ENCODE measurements around the gene VPS39.

VPS39 gene

DNA sequence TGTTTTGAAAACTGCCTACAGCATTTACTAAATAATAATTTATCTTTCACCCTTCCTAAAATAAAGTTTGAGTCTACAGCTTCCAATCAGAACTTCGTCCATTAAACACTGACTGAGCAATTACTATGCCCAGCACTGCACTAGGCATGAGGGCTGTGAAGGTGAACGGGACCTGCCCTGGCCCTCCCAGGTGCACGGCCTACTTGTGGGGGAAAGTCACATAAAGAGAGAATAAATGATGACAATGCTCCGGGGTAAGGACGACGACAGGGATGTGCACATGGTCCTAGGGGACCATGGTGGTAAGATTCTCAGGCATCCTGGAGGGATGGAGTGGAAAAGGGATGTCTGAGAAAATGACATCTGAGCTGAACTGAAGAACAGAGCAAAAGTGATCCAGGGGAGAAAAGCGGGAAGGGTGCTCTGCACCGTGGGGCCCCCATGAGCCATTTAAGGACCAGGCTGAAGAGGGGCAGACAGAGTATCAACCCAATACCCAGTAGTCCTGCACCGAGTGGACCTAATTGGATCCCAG, 63.2 kb downstream of the VPS39 start:
- no peak for DNase-seq (ENCODE audit: low spot score)

DNA sequence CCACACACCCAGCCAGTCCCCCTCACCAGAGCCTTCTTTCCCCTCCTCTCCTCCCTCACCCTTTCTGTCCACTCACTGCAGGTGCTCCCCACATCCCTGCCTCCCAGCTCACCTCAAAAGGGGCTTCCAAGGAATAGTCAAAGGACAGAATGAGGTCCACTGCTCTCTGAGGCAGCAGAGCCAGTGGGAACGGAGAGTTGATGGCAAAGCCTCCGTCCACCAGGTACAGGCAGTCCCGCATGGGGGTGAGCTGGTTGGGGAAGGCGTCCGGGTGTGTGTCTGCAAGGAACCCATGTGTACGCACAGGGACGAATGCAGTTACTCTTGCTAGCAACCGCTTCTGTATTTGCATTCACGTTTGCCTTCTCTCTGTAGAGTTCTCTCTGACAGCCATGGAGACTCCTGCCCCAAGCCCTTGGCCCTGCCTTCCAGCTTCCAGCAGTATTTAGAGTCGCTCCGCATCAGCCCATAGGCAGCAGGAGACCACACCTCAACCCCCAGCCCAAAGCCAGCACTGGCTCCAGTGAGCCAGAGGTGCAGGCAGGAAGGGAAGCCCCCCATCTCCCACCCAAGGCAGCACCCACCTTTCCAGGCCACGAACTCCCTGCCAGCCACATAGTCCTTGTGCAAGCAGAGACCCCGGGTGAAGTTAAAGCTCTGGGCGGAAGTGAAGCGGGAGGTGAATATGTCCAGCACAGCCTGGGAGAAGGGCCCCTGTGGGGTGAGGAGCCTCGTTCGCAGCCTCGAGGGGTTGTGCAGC, 64.1 kb downstream of the VPS39 start:
- no peak for DNase-seq (ENCODE audit: low spot score)

DNA sequence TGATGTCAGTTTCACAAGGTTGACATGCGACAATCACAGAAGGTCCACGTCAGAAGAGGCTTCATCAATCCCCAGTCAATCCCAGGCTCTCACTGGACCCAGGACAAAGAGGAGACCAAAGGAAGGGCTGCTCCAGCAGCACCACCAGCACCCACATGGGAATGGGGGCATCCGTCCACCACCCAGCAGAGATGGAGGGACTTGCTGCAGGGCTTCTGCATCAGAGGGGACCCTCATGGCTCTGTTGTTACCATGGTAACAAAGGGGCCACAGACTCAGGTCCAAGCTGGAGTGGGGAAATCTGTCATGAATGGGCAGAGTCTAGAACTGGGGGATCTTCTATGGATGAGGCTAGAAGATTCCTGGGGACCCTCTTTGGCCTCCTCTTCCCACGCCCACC, 64.7 kb downstream of the VPS39 start:
- DNase-seq (ENCODE audit: low spot score): no peak

- no peak for DNase-seq (ENCODE audit: low spot score)
Measured at GRCh38 chr15:42141795-42142667, 66.1 kb downstream of the VPS39 start.

- no peak for DNase-seq (ENCODE audit: low spot score)
Measured at GRCh38 chr15:42141246-42141645, 66.9 kb downstream of the VPS39 start.

DNA sequence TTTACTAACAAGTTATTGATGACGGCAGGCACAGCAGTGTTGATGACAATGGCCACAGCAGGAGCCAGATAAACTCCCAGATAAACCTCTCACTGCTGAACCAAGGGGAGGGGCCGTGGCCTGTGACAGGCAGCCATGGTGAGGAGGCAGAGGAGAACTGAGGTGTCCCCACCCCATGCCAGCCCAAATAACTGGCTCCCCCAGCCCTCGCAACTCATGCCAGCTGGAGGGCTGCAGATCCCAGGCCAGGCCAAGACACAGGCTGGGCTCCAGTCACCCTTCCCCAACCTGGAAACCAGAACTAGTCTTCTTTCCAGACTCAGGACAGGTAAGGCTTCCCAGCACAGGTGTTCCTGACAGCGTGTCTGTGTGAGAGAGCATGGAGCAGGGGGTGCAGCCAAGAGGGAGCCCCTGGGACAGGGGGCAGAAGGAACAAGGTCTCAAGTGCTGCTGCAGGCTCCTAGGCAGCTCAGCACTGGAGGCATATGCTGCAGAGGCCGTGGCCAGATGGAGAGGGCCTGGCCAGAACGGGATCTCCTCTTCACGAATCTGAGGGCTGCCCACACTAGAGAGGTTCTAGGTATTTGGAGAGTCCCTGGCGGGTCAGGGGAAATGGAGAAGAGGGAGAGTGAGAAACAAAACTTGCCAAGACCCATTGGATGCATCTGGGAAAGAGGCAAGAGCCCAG, 67.6 kb downstream of the VPS39 start:
- no peak for DNase-seq (ENCODE audit: low spot score)

DNA sequence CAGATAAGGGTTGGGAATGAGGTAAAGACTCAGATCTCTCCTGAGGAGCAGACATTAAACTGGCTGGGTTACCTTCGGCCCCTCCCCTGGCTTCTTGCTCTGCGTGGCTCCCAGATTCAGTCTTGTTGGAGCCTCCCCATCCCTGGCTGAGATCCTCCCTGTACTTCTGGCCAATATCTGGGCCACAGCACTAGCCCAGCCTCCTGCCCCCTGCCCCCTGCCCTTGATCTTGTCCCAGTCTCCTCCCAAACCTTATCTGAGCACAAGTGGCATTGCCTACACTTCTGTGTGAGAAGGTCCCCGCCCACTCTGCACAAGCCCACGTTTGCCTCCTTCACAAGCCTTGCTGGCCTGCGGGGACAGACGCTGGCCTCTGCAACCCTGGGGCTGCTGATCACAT, 68.5 kb downstream of the VPS39 start:
- DNase-seq (ENCODE audit: low spot score): no peak

DNA sequence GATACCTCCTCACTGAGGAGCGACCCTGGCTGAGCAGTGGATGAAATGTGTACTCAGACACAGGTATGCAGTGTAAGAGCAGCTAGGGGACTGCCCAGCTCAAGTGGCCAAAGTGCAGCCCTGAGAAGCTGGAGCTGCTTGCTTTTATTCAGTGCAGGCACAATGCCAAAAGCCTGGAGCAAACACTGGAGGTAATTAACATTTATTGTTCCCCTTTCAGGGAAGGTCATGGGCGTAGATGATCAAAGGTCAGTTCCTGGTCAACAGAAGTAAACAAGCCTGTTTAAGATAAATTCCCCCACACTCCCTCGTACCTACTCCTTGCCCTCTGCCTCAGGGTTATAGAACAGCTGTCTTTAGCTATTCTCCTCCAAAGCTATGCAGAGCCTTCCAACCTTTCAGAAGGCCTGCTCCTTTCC, 69.1 kb downstream of the VPS39 start:
- DNase-seq (ENCODE audit: low spot score): no peak

GRCh38 chr15:42138411-42138810, 69.7 kb downstream of the VPS39 start:
- no peak for DNase-seq (ENCODE audit: low spot score)

DNA sequence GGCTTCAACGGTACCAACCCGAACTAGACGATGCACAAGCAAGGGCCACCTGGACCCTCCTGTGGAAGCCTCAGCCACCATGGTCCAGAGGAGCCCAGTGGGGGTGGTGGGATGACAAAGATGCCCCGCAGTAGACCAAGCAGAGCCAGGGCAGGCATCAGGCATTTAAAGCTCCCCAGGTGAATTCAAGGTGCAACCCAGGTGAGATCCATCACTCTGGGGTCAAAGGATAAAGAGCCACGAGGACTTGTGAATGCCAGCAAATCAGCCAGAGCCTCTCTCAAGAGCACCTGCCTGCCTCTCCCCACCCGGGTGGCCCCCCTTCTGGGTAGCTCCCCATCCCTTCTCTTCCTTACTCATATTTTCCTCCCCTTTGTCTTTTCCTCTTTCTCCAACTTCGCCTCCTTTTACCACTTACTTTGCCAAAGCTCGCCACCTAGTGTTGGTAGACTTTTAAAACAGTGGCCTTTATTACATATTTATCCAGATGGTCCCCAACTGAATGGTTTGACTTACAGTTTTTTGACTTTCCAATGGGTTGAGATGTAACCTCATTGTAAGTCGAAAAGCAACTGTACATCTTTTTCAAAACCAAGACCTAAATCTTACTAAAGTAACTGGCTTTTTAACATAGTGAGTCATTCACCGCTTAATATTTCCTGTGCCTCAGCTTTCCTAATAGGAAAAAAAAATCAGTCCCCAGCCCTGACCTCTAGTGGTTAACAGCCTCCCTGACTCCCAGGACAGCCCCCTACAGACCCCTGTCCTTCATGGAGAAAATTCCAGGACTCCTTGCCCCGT, 70.4 kb downstream of the VPS39 start:
- DNase-seq (ENCODE audit: low spot score): peak; percentile 54

- DNase-seq (ENCODE audit: low spot score): no peak
Measured at GRCh38 chr15:42136513-42136912, 71.6 kb downstream of the VPS39 start.

- DNase-seq (ENCODE audit: low spot score): no peak
Measured at GRCh38 chr15:42135351-42135750, 72.8 kb downstream of the VPS39 start.

DNA sequence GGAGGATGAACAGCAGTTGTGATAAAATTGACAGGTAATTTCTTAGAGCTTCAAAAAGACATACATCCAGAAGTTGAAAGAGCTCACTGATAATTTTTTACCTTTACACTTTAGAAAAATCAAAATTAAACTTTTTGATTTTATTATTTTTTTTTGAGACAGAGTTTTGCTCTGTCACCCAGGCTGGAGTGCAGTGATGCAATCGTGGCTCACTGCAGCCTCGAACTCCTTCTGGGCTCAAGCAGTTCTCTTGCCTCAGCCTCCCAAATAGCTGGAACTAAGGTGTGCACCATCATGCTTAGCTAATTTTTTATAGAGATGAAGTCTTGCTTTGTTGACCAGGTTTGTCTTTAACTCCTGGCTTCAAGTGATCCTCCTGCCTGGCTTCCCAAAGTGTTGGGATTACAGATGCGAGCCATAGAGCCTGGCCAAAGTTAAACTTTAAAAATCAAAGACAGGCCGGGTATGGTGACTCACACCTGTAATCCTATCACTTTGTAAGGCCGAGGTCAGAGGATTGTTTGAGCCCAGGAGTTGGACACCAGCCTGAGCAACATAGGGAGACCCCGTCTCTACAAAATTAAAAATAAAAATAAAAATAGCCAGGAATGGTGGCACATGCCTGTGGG, 73.4 kb downstream of the VPS39 start:
- no peak for DNase-seq (ENCODE audit: low spot score)

DNA sequence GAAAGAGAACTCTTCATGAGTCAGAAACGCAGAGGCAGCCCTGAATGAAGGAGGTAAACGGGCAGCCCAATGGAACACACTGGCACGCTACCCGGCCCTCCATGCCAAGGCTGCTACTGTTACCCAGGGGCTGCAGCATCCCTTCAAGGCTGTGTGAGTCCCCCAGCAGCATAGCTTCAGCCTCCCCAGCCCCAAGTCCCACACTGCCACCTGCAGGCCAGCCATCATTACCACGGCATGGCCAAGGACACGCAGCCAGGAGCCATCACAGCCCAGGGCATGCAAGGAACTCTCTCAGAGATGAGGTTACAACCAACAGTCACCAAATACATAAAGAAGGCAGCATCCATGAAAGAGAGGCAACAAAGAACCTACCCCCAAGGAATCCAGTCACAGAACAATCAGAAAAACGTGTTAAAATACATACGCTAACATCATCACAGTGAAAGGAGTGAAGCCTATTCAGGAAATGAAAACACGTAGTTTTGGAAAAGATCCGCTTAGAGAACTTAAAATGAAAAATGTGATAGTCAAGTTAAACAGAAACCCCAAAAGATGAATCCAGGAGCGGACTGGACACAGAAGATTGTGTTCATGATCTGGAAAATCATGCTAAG, 74.1 kb downstream of the VPS39 start:
- DNase-seq (ENCODE audit: low spot score): peak; percentile 63

GRCh38 chr15:42133356-42133755, 74.7 kb downstream of the VPS39 start:
- DNase-seq (ENCODE audit: low spot score): no peak

GRCh38 chr15:42131826-42132806, 76.0 kb downstream of the VPS39 start:
- no peak for DNase-seq (ENCODE audit: low spot score)

- no peak for DNase-seq (ENCODE audit: low spot score)
Measured at GRCh38 chr15:42131006-42131405, 77.1 kb downstream of the VPS39 start.

GRCh38 chr15:42130246-42130986, 77.7 kb downstream of the VPS39 start:
- no peak for DNase-seq (ENCODE audit: low spot score)

DNA sequence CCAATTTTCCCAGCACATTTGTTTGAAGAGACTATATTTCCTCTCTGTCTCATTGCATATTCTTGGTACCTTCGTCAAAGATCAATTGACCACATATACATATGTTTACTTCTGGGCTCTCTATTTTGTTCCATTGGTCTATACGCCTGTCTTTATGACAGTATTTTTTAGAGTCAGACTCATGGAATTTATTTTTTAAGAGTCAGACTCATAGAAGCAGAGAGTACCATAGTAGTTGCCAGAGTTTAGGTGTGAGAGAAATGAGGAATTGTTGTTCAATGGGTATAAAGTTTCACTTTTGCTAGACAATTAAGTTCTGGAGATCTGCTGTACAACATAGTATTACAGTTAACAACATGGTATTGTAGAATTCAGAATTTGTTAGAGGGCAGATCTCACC, 78.7 kb downstream of the VPS39 start:
- no peak for DNase-seq (ENCODE audit: low spot score)
